ENCODE measurements around the gene GALK1. TPM values are rescaled to one million over a fixed set of nuclear protein-coding genes. Genes with fewer than 3 reads are reported as not detected.
A peak's percentile ranks its signal among the peaks of the same experiment; 100 is the strongest.

GALK1 gene
- total RNA-seq, 2 donors from 2014 or later, result 27.4 to 27.5 TPM

- Histone ChIP-seq H3K4me3 (no peak overlapping the region), H3K27me3 (no peaks in the 10 kb centered on the region), H3K4me1 (peaks cover 5% of the 10 kb centered on the region), H3K36me3 (replicated peaks in 1 of 2; ENCODE audit: insufficient read depth in 1 of 2, low read depth in 2 of 2) (peaks cover 3 to 18% of the 10 kb centered on the region in 2 donors), H3K9me3 (no peaks in the 10 kb centered on the region), H3K27ac (peak overlapping the region in 3 of 4 donors; percentile 41 to 63 (median 44))
- no peak for DNase-seq
- no peak for TF ChIP-seq POLR2A (IDR thresholded peaks at IDR 0.05)
- TF ChIP-seq, protein P1, sequence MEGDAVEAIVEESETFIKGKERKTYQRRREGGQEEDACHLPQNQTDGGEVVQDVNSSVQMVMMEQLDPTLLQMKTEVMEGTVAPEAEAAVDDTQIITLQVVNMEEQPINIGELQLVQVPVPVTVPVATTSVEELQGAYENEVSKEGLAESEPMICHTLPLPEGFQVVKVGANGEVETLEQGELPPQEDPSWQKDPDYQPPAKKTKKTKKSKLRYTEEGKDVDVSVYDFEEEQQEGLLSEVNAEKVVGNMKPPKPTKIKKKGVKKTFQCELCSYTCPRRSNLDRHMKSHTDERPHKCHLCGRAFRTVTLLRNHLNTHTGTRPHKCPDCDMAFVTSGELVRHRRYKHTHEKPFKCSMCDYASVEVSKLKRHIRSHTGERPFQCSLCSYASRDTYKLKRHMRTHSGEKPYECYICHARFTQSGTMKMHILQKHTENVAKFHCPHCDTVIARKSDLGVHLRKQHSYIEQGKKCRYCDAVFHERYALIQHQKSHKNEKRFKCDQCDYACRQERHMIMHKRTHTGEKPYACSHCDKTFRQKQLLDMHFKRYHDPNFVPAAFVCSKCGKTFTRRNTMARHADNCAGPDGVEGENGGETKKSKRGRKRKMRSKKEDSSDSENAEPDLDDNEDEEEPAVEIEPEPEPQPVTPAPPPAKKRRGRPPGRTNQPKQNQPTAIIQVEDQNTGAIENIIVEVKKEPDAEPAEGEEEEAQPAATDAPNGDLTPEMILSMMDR (IDR thresholded peaks at IDR 0.05), result no peak
- no peak for ATAC-seq
- intact Hi-C loops (cut with DNase I), result no loop called here
- 74 to 87% methylated on average over 4 of the region's 4 CpGs for WGBS, 2 donors
Observed at GRCh38 chr17:75808549-75808904, 43.5 kb upstream of the GALK1 start.

DNA sequence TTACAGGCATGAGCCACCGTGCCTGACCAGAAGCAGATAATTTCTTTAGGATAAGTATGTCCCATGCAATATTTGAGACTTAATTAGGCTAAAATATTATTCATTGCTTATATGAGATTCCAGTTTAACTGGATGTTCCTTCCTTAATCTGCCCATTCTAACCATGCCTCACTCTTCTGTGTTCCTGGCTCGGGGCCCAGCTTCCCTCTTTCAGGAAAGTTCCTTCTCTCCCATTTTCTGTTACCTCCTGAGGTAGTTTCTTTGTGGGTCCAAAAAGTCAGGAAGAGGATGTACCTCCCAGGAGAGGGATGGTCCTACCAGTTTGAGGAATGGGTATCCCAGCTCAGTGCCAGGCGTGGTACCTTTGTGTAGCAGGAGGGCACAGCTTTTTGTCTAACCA is 42.9 kb upstream of the GALK1 start:
- Histone ChIP-seq H3K27ac (no peak overlapping the region), H3K4me1 (peaks cover 5% of the 10 kb centered on the region), H3K4me3 (no peak overlapping the region), H3K36me3 (replicated peaks in 1 of 2; ENCODE audit: insufficient read depth in 1 of 2, low read depth in 2 of 2) (peaks cover 3 to 14% of the 10 kb centered on the region in 2 donors), H3K9me3 (no peaks in the 10 kb centered on the region), H3K27me3 (no peaks in the 10 kb centered on the region)
- 93 to 97% methylated on average over 3 of the region's 3 CpGs for WGBS, 2 donors
- ATAC-seq (no peak), DNase-seq (no peak)
- TF ChIP-seq POLR2A (IDR thresholded peaks at IDR 0.05), result no peak
- intact Hi-C loops (cut with DNase I), result no loop called here

- Histone ChIP-seq H3K36me3 (replicated peaks in 1 of 2; ENCODE audit: insufficient read depth in 1 of 2, low read depth in 2 of 2) (peaks cover under 1 to 7% of the 10 kb centered on the region in 2 donors), H3K4me3 (no peak overlapping the region), H3K4me1 (peaks cover 5% of the 10 kb centered on the region), H3K27me3 (no peaks in the 10 kb centered on the region), H3K9me3 (no peaks in the 10 kb centered on the region), H3K27ac (no peak overlapping the region)
- intact Hi-C loops (cut with DNase I), result no loop called here
- 77 to 84% methylated on average over 4 of the region's 4 CpGs for WGBS, 2 donors
- DNase-seq (no peak), ATAC-seq (no peak)
- TF ChIP-seq, protein P1 (IDR thresholded peaks at IDR 0.05), result no peak
- TF ChIP-seq POLR2A (IDR thresholded peaks at IDR 0.05), result no peak
Observed at GRCh38 chr17:75806822-75807500, 42.0 kb upstream of the GALK1 start.

DNA sequence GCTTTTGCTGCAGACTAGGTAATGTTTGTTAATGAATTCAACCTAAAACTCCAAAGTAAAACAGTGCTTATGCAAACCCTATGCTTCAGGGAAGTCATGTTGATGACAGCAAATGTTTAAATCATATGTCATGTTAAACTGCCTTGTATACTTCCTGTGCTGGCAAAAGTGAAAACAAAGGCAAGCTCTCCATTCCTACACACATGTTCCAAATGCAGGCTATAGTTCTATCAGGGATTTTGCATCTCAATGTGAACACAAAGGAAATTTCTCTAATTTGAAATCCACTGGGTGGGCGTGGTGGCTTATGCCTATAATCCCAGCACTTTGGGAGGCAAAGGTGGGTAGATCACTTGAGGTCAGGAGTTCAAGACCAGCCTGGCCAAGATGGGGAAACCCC is 38.9 kb upstream of the GALK1 start:
- Histone ChIP-seq H3K4me3 (no peak overlapping the region), H3K36me3 (replicated peaks in 1 of 2; ENCODE audit: insufficient read depth in 1 of 2, low read depth in 2 of 2) (peaks cover 0 to 2% of the 10 kb centered on the region in 2 donors), H3K27me3 (no peaks in the 10 kb centered on the region), H3K9me3 (no peaks in the 10 kb centered on the region), H3K27ac (no peak overlapping the region), H3K4me1 (no peaks in the 10 kb centered on the region)
- 86 to 93% methylated on average over 1 of the region's 1 CpG for WGBS, 2 donors
- ATAC-seq (no peak), DNase-seq (no peak)
- TF ChIP-seq, protein P1 (IDR thresholded peaks at IDR 0.05), result no peak
- no peak for TF ChIP-seq POLR2A (IDR thresholded peaks at IDR 0.05)
- intact Hi-C loops (cut with DNase I), result no loop called here

DNA sequence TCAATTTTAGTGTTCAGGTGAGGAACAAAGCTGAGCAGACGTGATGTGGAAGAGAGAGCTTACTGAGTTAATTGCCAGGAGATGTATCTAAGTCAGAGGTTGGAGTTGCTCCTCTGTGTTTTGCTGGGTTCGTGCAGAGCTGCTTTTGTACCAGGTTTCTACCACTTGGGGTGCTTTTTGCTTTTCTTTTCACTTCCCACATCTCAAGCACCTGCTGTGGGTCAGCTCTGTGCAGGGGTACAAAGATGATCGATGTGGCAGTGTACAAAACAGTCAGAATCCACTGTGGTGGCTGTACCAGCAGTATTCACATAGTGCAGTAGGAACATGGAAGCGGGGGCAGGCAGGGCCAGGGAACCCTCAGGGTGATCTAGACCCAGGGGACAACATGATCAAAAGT is 34.4 kb upstream of the GALK1 start:
- H3K9me3 ChIP-seq, result no peaks in the 10 kb centered on the region
- no peak overlapping the region for H3K27ac ChIP-seq
- 81 to 96% methylated on average over 4 of the region's 4 CpGs for WGBS, 2 donors
- H3K4me3 ChIP-seq, result no peak overlapping the region
- DNase-seq (no peak), ATAC-seq (no peak)
- intact Hi-C loops (cut with DNase I), result no loop called here
- H3K4me1 ChIP-seq, result no peaks in the 10 kb centered on the region
- no peak for TF ChIP-seq POLR2A (IDR thresholded peaks at IDR 0.05)
- TF ChIP-seq, protein P1 (IDR thresholded peaks at IDR 0.05), result no peak
- peaks cover 0 to 5% of the 10 kb centered on the region in 2 donors for H3K36me3 ChIP-seq (replicated peaks in 1 of 2; ENCODE audit: insufficient read depth in 1 of 2, low read depth in 2 of 2)
- H3K27me3 ChIP-seq, result no peaks in the 10 kb centered on the region
